ENCODE data around the gene GTF3C1. TPM values are rescaled to one million over a fixed set of nuclear protein-coding genes. Genes with fewer than 3 reads are reported as not detected.

GTF3C1 gene
- polyA plus RNA-seq: 6.5 and 10.7 TPM in 2 replicates

GRCh38 chr16:27549746-27550581, at the start of gene GTF3C1, which contains the start of gene KATNIP:
Gene GTF3C1, minus strand, starts transcription at chr16:27549913. Its CDS starts 23 bp downstream, at chr16:27549890.
Gene KATNIP, plus strand, starts transcription at chr16:27550144. Its CDS starts 27 bp downstream, at chr16:27550171.

Other genes with a start within 250 kb of the GTF3C1 start
- not detected in 2 replicates for gene IL4R, start 235.9 kb downstream of the GTF3C1 start, polyA plus RNA-seq
- gene IL21R, start 147.7 kb downstream of the GTF3C1 start, polyA plus RNA-seq: not detected in 2 replicates
- gene KATNIP, start 231 bp upstream of the GTF3C1 start, polyA plus RNA-seq: 1.9 and 17.4 TPM in 2 replicates